GM23338 (cell line): Measurements from ENCODE around the gene METTL3. TPM values are rescaled to one million over a fixed set of nuclear protein-coding genes. Genes with fewer than 3 reads are reported as not detected.

Source experiments
- ATAC-seq: fragments of 200-7000 bp; cut with Tn5 transposase; 3 replicates; pipeline ENCODE4 v1.9.1; 2020
- DNase-seq: peaks from one replicate; pipeline ENCODE4 v3.0.0-alpha.2; 2015; ENCODE audit warnings: low spot score
- H2AFZ ChIP-seq: fragments of 200-600 bp; sonication (generic); 2 replicates; pipeline ENCODE4 v1.8.0; 2016; ENCODE audit warnings: antibody characterized with exemption, mild to moderate bottlenecking, moderate library complexity
- H3F3A ChIP-seq: fragments of 200-600 bp; sonication (generic); replicated peaks from 2 replicates; pipeline ENCODE4 v1.8.0; 2017; ENCODE audit warnings: antibody characterized with exemption, mixed run types, low read depth
- H3K27ac ChIP-seq: fragments of 200-600 bp; sonication (generic); 2 replicates; pipeline ENCODE4 v1.6.1; 2016; ENCODE audit warnings: low read depth
- H3K27me3 ChIP-seq: fragments of 200-600 bp; sonication (generic); 2 replicates; pipeline ENCODE4 v1.8.0; 2016; ENCODE audit warnings: mild to moderate bottlenecking, mixed run types, moderate library complexity; ENCODE audit not compliant: insufficient read depth
- H3K36me3 ChIP-seq: fragments of 200-600 bp; sonication (generic); 2 replicates; pipeline ENCODE4 v1.8.0; 2016; ENCODE audit warnings: mild to moderate bottlenecking; ENCODE audit not compliant: insufficient read depth
- H3K4me1 ChIP-seq: fragments of 200-600 bp; sonication (generic); 2 replicates; pipeline ENCODE4 v1.8.0; 2016; ENCODE audit warnings: mild to moderate bottlenecking, moderate library complexity; ENCODE audit not compliant: insufficient read depth
- H3K4me2 ChIP-seq: fragments of 200-600 bp; sonication (generic); 2 replicates; pipeline ENCODE4 v1.7.1; 2017; ENCODE audit warnings: mixed run types
- H3K4me3 ChIP-seq: fragments of 200-600 bp; sonication (generic); 2 replicates; pipeline ENCODE4 v1.6.1; 2016; ENCODE audit warnings: mixed run types
- H3K79me2 ChIP-seq: fragments of 200-600 bp; sonication (generic); replicated peaks from 2 replicates; pipeline ENCODE4 v1.8.0; 2017; ENCODE audit warnings: mild to moderate bottlenecking; ENCODE audit not compliant: insufficient read depth
- H3K9me2 ChIP-seq: fragments of 200-600 bp; sonication (generic); 2 replicates; pipeline ENCODE4 v1.8.0; 2017; ENCODE audit not compliant: insufficient read depth
- H4K20me1 ChIP-seq: fragments of 200-600 bp; sonication (generic); replicated peaks from 2 replicates; pipeline ENCODE4 v1.8.0; 2017; ENCODE audit warnings: mild to moderate bottlenecking; ENCODE audit not compliant: insufficient read depth
- H3K27ac Mint-ChIP-seq: 2 replicates; pipeline ENCODE4 v1.8.0; 2020; ENCODE audit warnings: inconsistent platforms, mild to moderate bottlenecking, moderate library complexity, mixed read lengths
- H3K27me3 Mint-ChIP-seq: 3 replicates; pipeline ENCODE4 v1.8.0; 2022; ENCODE audit warnings: low read depth, mild to moderate bottlenecking, moderate library complexity, mixed read lengths, inconsistent platforms; ENCODE audit not compliant: insufficient read depth, poor library complexity
- H3K36me3 Mint-ChIP-seq: 3 replicates; pipeline ENCODE4 v1.8.0; 2021; ENCODE audit warnings: low read depth, mild to moderate bottlenecking, inconsistent platforms, moderate library complexity, mixed read lengths
- H3K4me1 Mint-ChIP-seq: 3 replicates; pipeline ENCODE4 v1.8.0; 2020; ENCODE audit warnings: mild to moderate bottlenecking, inconsistent platforms, mixed read lengths
- H3K4me3 Mint-ChIP-seq: 3 replicates; pipeline ENCODE4 v1.8.0; 2021; ENCODE audit warnings: moderate library complexity, mild to moderate bottlenecking, inconsistent platforms, mixed read lengths
- H3K9me3 Mint-ChIP-seq: 3 replicates; pipeline ENCODE4 v1.8.0; 2020; ENCODE audit warnings: moderate library complexity, mild to moderate bottlenecking, inconsistent platforms, mixed read lengths
- CREB1 ChIP-seq: fragments of 250-450 bp; sonication (Bioruptor Pico); IDR thresholded peaks from 2 replicates; pipeline ENCODE4 v1.5.0; 2020; ENCODE audit warnings: low read depth, mild to moderate bottlenecking, moderate library complexity
- EZH2 ChIP-seq: fragments of 200-600 bp; sonication (generic); IDR thresholded peaks from one replicate; pipeline ENCODE4 v1.8.0; 2017; ENCODE audit warnings: antibody characterized with exemption, mild to moderate bottlenecking, low read depth; ENCODE audit not compliant: unreplicated experiment
- JUNB ChIP-seq: IDR thresholded peaks from one replicate; pipeline ENCODE4 v1.6.1; 2016; ENCODE audit warnings: antibody characterized with exemption; ENCODE audit not compliant: unreplicated experiment
- NANOG ChIP-seq: IDR thresholded peaks from 2 replicates; pipeline ENCODE4 v1.6.1; 2016; ENCODE audit warnings: antibody characterized with exemption, borderline replicate concordance
- POLR2AphosphoS5 ChIP-seq: IDR thresholded peaks from 2 replicates; pipeline ENCODE4 v1.6.1; 2016; ENCODE audit warnings: antibody characterized with exemption, low read depth
- polyA plus RNA-seq: library from polyadenylated mRNA; unstranded; fragments of >200 nt; fragmentation: Nextera tagmentation; extraction: Ambion mirVana; gene quantifications from 2 replicates; pipeline ENCODE4 v1.2.1, GENCODE V29; 2016
- total RNA-seq: library from RNA; depleted of rRNA; stranded (reverse); fragments of >200 nt; shearing (Covaris generic); gene quantifications from 2 replicates; pipeline ENCODE4 v1.2.3, GENCODE V29; 2014
- TF ChIP-seq, protein P1 (sequence below): IDR thresholded peaks from one replicate; pipeline ENCODE4 v1.6.1; 2018; ENCODE audit warnings: antibody characterized with exemption; ENCODE audit not compliant: unreplicated experiment
- TF ChIP-seq, protein P2 (sequence below), 2 experiments: fragments of 200-600 bp in 1 of 2; sonication (generic) in 1 of 2; conservative IDR thresholded peaks; 2 replicates each; pipeline versions ENCODE4 v1.5.1 to v1.6.1; 2016 to 2017; ENCODE audit warnings: antibody characterized with exemption in 2 of 2, low read depth in 2 of 2, mild to moderate bottlenecking in 2 of 2, moderate library complexity in 1 of 2
- TF ChIP-seq, protein P3 (sequence below): IDR thresholded peaks from 2 replicates; pipeline ENCODE4 v1.6.1; 2016; ENCODE audit warnings: antibody characterized with exemption

Gene METTL3
- total and polyA plus RNA-seq, 2 experiments from 2014 or later, result 100 to 140 TPM

DNA sequence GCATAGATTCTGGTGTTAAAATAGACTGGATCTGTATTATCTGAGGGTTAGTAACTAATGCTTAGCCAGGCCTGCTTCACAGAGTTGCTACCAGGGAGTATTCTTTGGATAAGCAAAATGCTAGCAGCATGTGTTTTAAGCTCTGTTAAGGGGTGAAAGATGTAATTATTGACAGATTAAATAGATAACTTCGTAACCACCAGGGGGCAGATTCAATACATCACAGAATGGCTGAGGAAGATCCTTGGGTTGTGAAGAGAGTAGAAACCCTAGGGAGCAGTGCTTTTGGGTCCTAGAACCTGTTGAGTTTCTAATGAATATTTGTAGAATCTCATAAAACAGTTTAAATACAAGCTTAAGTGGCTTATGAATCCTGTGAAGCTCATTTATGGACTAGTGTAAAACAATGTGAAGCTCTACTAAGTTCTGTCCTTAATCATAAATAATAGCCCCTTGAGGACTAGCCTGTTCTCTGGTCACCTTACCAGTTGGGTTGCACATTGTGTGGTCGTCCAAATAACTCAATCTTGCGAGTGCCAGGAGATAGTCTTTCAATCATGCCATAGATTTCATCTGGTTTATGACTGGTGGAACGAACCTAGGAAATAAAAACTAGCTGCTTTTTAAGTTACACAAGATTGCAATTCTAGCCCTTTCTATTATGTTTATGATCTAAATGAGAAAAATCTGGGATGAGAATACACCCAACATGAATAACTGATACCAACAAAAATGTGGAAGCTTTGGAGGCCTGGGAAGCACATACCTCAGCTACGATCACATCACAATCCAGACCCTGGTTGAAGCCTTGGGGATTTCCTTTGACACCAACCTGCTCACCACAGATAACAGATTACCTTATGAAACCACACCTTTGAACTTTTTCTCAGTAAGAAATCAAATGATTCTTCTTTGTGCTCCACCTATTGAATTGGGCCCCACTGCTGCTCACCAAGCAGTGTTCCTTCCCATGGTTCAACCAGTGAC is 12.3 kb downstream of the METTL3 start:
- H3K9me3 Mint-ChIP-seq, result no peaks in the 10 kb centered on the region
- Histone ChIP-seq H3K4me2 (no peak overlapping the region), H3K36me3 (peaks cover 67% of the 10 kb centered on the region), H3K27me3 (no peaks in the 10 kb centered on the region), H3K27ac (peak overlapping the region; percentile 29), H2AFZ (no peak overlapping the region), H3K9me2 (no peaks in the 10 kb centered on the region), H4K20me1 (no peaks in the 10 kb centered on the region), H3K4me3 (no peak overlapping the region), H3K79me2 (peaks cover 16% of the 10 kb centered on the region), H3F3A (peaks cover 31% of the 10 kb centered on the region; the same call in 1 of the 2 replicates), H3K4me1 (peaks cover 12% of the 10 kb centered on the region)
- peak; percentile 77 for ATAC-seq
- peak; percentile 95 for DNase-seq
- peaks cover 97% of the 10 kb centered on the region for H3K36me3 Mint-ChIP-seq
- TF ChIP-seq JUNB (no peak), CREB1 (CRISPR knock-in tag) (no peak), POLR2AphosphoS5 (no peak; the same call in 1 of the 2 replicates)
- TF ChIP-seq, protein P1, sequence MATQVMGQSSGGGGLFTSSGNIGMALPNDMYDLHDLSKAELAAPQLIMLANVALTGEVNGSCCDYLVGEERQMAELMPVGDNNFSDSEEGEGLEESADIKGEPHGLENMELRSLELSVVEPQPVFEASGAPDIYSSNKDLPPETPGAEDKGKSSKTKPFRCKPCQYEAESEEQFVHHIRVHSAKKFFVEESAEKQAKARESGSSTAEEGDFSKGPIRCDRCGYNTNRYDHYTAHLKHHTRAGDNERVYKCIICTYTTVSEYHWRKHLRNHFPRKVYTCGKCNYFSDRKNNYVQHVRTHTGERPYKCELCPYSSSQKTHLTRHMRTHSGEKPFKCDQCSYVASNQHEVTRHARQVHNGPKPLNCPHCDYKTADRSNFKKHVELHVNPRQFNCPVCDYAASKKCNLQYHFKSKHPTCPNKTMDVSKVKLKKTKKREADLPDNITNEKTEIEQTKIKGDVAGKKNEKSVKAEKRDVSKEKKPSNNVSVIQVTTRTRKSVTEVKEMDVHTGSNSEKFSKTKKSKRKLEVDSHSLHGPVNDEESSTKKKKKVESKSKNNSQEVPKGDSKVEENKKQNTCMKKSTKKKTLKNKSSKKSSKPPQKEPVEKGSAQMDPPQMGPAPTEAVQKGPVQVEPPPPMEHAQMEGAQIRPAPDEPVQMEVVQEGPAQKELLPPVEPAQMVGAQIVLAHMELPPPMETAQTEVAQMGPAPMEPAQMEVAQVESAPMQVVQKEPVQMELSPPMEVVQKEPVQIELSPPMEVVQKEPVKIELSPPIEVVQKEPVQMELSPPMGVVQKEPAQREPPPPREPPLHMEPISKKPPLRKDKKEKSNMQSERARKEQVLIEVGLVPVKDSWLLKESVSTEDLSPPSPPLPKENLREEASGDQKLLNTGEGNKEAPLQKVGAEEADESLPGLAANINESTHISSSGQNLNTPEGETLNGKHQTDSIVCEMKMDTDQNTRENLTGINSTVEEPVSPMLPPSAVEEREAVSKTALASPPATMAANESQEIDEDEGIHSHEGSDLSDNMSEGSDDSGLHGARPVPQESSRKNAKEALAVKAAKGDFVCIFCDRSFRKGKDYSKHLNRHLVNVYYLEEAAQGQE, result no peak
- TF ChIP-seq, protein P2, sequence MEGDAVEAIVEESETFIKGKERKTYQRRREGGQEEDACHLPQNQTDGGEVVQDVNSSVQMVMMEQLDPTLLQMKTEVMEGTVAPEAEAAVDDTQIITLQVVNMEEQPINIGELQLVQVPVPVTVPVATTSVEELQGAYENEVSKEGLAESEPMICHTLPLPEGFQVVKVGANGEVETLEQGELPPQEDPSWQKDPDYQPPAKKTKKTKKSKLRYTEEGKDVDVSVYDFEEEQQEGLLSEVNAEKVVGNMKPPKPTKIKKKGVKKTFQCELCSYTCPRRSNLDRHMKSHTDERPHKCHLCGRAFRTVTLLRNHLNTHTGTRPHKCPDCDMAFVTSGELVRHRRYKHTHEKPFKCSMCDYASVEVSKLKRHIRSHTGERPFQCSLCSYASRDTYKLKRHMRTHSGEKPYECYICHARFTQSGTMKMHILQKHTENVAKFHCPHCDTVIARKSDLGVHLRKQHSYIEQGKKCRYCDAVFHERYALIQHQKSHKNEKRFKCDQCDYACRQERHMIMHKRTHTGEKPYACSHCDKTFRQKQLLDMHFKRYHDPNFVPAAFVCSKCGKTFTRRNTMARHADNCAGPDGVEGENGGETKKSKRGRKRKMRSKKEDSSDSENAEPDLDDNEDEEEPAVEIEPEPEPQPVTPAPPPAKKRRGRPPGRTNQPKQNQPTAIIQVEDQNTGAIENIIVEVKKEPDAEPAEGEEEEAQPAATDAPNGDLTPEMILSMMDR (conservative IDR thresholded peaks at IDR 0.05; ENCODE audit: low read depth in 2 of 2), result peak; percentile 71 to 77
- H3K4me1 Mint-ChIP-seq, result peaks cover 38% of the 10 kb centered on the region
- H3K27me3 Mint-ChIP-seq, result peaks cover 3% of the 10 kb centered on the region
- H3K4me3 Mint-ChIP-seq, result no peak overlapping the region; the same call in 2 of the 3 replicates
- H3K27ac Mint-ChIP-seq, result peak overlapping the region; percentile 45

DNA sequence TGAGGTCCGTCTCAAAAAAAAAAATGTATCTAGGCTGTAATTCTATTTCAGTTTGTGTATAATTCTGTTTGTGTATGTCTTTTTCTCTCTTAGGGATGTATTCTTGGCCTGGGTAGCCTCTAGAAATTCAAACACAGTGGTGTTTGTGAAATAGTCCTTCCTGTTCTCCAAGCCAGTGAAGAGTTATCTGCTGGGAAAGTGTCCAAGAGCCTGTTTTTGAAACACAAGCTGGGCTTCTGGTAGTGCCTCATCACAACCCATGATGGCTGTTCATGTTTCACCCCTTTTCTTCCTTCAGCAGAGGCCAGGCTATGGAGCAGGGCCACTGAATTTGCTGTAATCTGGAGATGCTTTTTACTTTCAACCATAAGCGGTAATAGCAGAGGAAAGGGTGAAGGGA is 14.7 kb downstream of the METTL3 start:
- Mint-ChIP-seq H3K27ac (peak overlapping the region; percentile 24; the same call in 1 of the 2 replicates), H3K4me1 (peaks cover 33% of the 10 kb centered on the region), H3K36me3 (peaks cover 94% of the 10 kb centered on the region), H3K4me3 (no peak overlapping the region), H3K27me3 (peaks cover 3% of the 10 kb centered on the region), H3K9me3 (no peaks in the 10 kb centered on the region)
- ATAC-seq (no peak), DNase-seq (no peak)
- peaks cover 19% of the 10 kb centered on the region; the same call in 1 of the 2 replicates for H3F3A ChIP-seq
- peaks cover 12% of the 10 kb centered on the region for H3K4me1 ChIP-seq
- H3K4me2 ChIP-seq, result no peak overlapping the region
- H3K27ac ChIP-seq, result peak overlapping the region; percentile 61
- H3K9me2 ChIP-seq, result no peaks in the 10 kb centered on the region
- no peaks in the 10 kb centered on the region for H4K20me1 ChIP-seq
- no peaks in the 10 kb centered on the region for H3K27me3 ChIP-seq
- H2AFZ ChIP-seq, result no peak overlapping the region
- H3K79me2 ChIP-seq, result no peaks in the 10 kb centered on the region
- peaks cover 55% of the 10 kb centered on the region for H3K36me3 ChIP-seq
- H3K4me3 ChIP-seq, result no peak overlapping the region
- TF ChIP-seq, protein P2 (conservative IDR thresholded peaks at IDR 0.05; ENCODE audit: low read depth in 2 of 2), result no peak
- TF ChIP-seq POLR2AphosphoS5 (no peak), CREB1 (CRISPR knock-in tag) (no peak), EZH2 (no peak), NANOG (no peak), JUNB (no peak)
- TF ChIP-seq, protein P3, sequence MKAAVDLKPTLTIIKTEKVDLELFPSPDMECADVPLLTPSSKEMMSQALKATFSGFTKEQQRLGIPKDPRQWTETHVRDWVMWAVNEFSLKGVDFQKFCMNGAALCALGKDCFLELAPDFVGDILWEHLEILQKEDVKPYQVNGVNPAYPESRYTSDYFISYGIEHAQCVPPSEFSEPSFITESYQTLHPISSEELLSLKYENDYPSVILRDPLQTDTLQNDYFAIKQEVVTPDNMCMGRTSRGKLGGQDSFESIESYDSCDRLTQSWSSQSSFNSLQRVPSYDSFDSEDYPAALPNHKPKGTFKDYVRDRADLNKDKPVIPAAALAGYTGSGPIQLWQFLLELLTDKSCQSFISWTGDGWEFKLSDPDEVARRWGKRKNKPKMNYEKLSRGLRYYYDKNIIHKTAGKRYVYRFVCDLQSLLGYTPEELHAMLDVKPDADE, result no peak
